Trophoblast cell (in vitro differentiated cells and primary cell): ENCODE results near the gene CSMD2.

Experiments
- DNase-seq, 2 donors: peaks; one replicate each; pipeline ENCODE4 v3.0.0-alpha.2; 2016
- H2AFZ ChIP-seq: 2 replicates; pipeline ENCODE4 v1.6.1; 2013; ENCODE audit warnings: low read length, moderate library complexity, mild to moderate bottlenecking; ENCODE audit not compliant: insufficient read depth, poor library complexity
- H2AK5ac ChIP-seq: 2 replicates; pipeline ENCODE4 v1.6.1; 2013; ENCODE audit warnings: mild to moderate bottlenecking, low read length
- H2BK120ac ChIP-seq: 2 replicates; pipeline ENCODE4 v1.6.1; 2013; ENCODE audit warnings: low read length, mild to moderate bottlenecking, moderate library complexity; ENCODE audit not compliant: insufficient read depth, poor library complexity
- H2BK12ac ChIP-seq: 2 replicates; pipeline ENCODE4 v1.6.1; 2013; ENCODE audit warnings: mild to moderate bottlenecking, low read length, moderate library complexity
- H2BK5ac ChIP-seq: 2 replicates; pipeline ENCODE4 v1.6.1; 2013; ENCODE audit warnings: low read length, low read depth, moderate library complexity, mild to moderate bottlenecking; ENCODE audit not compliant: poor library complexity
- H3K14ac ChIP-seq: 2 replicates; pipeline ENCODE4 v1.6.1; 2013; ENCODE audit warnings: mild to moderate bottlenecking, low read length
- H3K18ac ChIP-seq: 2 replicates; pipeline ENCODE4 v1.6.1; 2013; ENCODE audit warnings: mild to moderate bottlenecking, low read length
- H3K23ac ChIP-seq: 2 replicates; pipeline ENCODE4 v1.6.1; 2013; ENCODE audit warnings: low read length
- H3K27ac ChIP-seq: 2 replicates; pipeline ENCODE4 v1.5.1; 2013; ENCODE audit warnings: low read depth, mild to moderate bottlenecking, inconsistent platforms, low read length, moderate library complexity
- H3K27me3 ChIP-seq: 2 replicates; pipeline ENCODE4 v1.6.1; 2013; ENCODE audit warnings: inconsistent platforms, mild to moderate bottlenecking, low read length, moderate library complexity; ENCODE audit not compliant: insufficient read depth
- H3K36me3 ChIP-seq, 2 experiments: 1 replicate in 1 of 2; 2 replicates in 1 of 2; pipeline ENCODE4 v1.6.1; 2013; ENCODE audit warnings: low read length in 2 of 2, mild to moderate bottlenecking in 2 of 2, moderate library complexity in 1 of 2; ENCODE audit not compliant: insufficient read depth in 2 of 2, control insufficient read depth in 1 of 2
- H3K4ac ChIP-seq: 2 replicates; pipeline ENCODE4 v1.6.1; 2013; ENCODE audit warnings: low read depth, mild to moderate bottlenecking, low read length, moderate library complexity
- H3K4me1 ChIP-seq, 2 experiments: 1 replicate in 1 of 2; 2 replicates in 1 of 2; pipeline ENCODE4 v1.6.1; 2013; ENCODE audit warnings: low read length in 2 of 2, mild to moderate bottlenecking in 2 of 2, moderate library complexity in 1 of 2; ENCODE audit not compliant: insufficient read depth in 2 of 2, control insufficient read depth in 1 of 2
- H3K4me2 ChIP-seq: 2 replicates; pipeline ENCODE4 v1.6.1; 2013; ENCODE audit warnings: inconsistent platforms, mild to moderate bottlenecking, low read length, moderate library complexity
- H3K4me3 ChIP-seq: 2 replicates; pipeline ENCODE4 v1.5.1; 2013; ENCODE audit warnings: mild to moderate bottlenecking, low read depth, low read length, inconsistent platforms
- H3K79me1 ChIP-seq: one replicate; pipeline ENCODE4 v1.6.1; 2013; ENCODE audit warnings: low read length
- H3K79me2 ChIP-seq: 2 replicates; pipeline ENCODE4 v1.6.1; 2013; ENCODE audit warnings: low read length, mild to moderate bottlenecking; ENCODE audit not compliant: control insufficient read depth, insufficient read depth, poor library complexity
- H3K9ac ChIP-seq: 2 replicates; pipeline ENCODE4 v1.6.1; 2013; ENCODE audit warnings: mild to moderate bottlenecking, low read length
- H3K9me3 ChIP-seq: 2 replicates; pipeline ENCODE4 v1.6.1; 2013; ENCODE audit warnings: low read depth, mild to moderate bottlenecking, control low read depth, inconsistent platforms, low read length; ENCODE audit not compliant: insufficient read depth
- H4K12ac ChIP-seq: 2 replicates; pipeline ENCODE4 v1.6.1; 2013; ENCODE audit warnings: low read depth, mild to moderate bottlenecking, low read length, moderate library complexity
- H4K8ac ChIP-seq: 2 replicates; pipeline ENCODE4 v1.6.1; 2013; ENCODE audit warnings: low read depth, mild to moderate bottlenecking, low read length, moderate library complexity
- H4K91ac ChIP-seq: one replicate; pipeline ENCODE4 v1.6.1; 2013; ENCODE audit warnings: low read depth, mild to moderate bottlenecking, low read length, moderate library complexity
- WGBS: extraction: QIAGEN DNeasy Blood & Tissue Kit; methylation state at CpG from one replicate; pipeline ENCODE4 v1.1.7; 2013; ENCODE audit warnings: missing lambda C conversion rate; ENCODE audit not compliant: insufficient read length, insufficient coverage; ENCODE audit errors: extremely low coverage; 5-methylcytosine and 5-hydroxymethylcytosine counted together

CSMD2 gene

GRCh38 chr1:33946836-33947235 lies 218.2 kb downstream of the CSMD2 start:
- no peak overlapping the region for H4K91ac ChIP-seq
- H3K79me2 ChIP-seq: no peaks in the 10 kb centered on the region
- DNase-seq: no peak
- H2AK5ac ChIP-seq: no peak overlapping the region
- no peak overlapping the region for H3K18ac ChIP-seq
- no peak overlapping the region for H2BK12ac ChIP-seq
- no peak overlapping the region for H3K4me3 ChIP-seq
- H3K23ac ChIP-seq: no peak overlapping the region
- no CpG with 5 or more reads among the region's 2 CpGs for WGBS
- H3K4ac ChIP-seq: no peak overlapping the region
- no peak overlapping the region for H3K9ac ChIP-seq
- H3K4me2 ChIP-seq: no peak overlapping the region
- H4K12ac ChIP-seq: no peak overlapping the region
- no peaks in the 10 kb centered on the region for H3K9me3 ChIP-seq
- no peaks in the 10 kb centered on the region for H3K27me3 ChIP-seq
- H2BK5ac ChIP-seq: no peak overlapping the region
- no peak overlapping the region for H2BK120ac ChIP-seq
- H4K8ac ChIP-seq: no peak overlapping the region
- H3K14ac ChIP-seq: no peak overlapping the region
- H3K27ac ChIP-seq: no peak overlapping the region
- H3K79me1 ChIP-seq: no peaks in the 10 kb centered on the region
- no peaks in the 10 kb centered on the region for H3K4me1 ChIP-seq
- no peaks in the 10 kb centered on the region for H3K36me3 ChIP-seq
- no peak overlapping the region for H2AFZ ChIP-seq

- Histone ChIP-seq H2BK12ac (no peak overlapping the region), H3K4me3 (no peak overlapping the region), H3K36me3 (no peaks in the 10 kb centered on the region), H3K4me2 (no peak overlapping the region), H3K4ac (no peak overlapping the region), H4K8ac (no peak overlapping the region), H2BK120ac (no peak overlapping the region), H3K4me1 (no peaks in the 10 kb centered on the region), H3K9me3 (no peaks in the 10 kb centered on the region), H2AFZ (no peak overlapping the region), H2AK5ac (no peak overlapping the region), H3K79me2 (no peaks in the 10 kb centered on the region), H4K12ac (no peak overlapping the region), H3K18ac (no peak overlapping the region), H3K79me1 (no peaks in the 10 kb centered on the region), H2BK5ac (no peak overlapping the region), H3K14ac (no peak overlapping the region), H4K91ac (no peak overlapping the region), H3K27me3 (no peaks in the 10 kb centered on the region), H3K9ac (no peak overlapping the region), H3K27ac (no peak overlapping the region), H3K23ac (no peak overlapping the region)
- WGBS: no CpG with 5 or more reads among the region's 1 CpG
- no peak for DNase-seq
Observed at GRCh38 chr1:33944846-33945245, 220.2 kb downstream of the CSMD2 start.

GRCh38 chr1:33943978-33944377 lies 221.1 kb downstream of the CSMD2 start:
- Histone ChIP-seq H3K23ac (no peak overlapping the region), H3K27me3 (no peaks in the 10 kb centered on the region), H2BK12ac (no peak overlapping the region), H3K4me1 (no peaks in the 10 kb centered on the region), H3K9me3 (no peaks in the 10 kb centered on the region), H3K4ac (no peak overlapping the region), H3K27ac (no peak overlapping the region), H3K79me2 (no peaks in the 10 kb centered on the region), H2BK5ac (no peak overlapping the region), H3K36me3 (no peaks in the 10 kb centered on the region), H3K14ac (no peak overlapping the region), H4K12ac (no peak overlapping the region), H2BK120ac (no peak overlapping the region), H3K18ac (no peak overlapping the region), H3K4me3 (no peak overlapping the region), H3K9ac (no peak overlapping the region), H2AK5ac (no peak overlapping the region), H2AFZ (no peak overlapping the region), H3K79me1 (no peaks in the 10 kb centered on the region), H3K4me2 (no peak overlapping the region), H4K91ac (no peak overlapping the region), H4K8ac (no peak overlapping the region)
- no peak for DNase-seq
- WGBS: no CpG with 5 or more reads among the region's 3 CpGs

- Histone ChIP-seq H3K9ac (no peak overlapping the region), H2AFZ (no peak overlapping the region), H3K4ac (no peak overlapping the region), H2AK5ac (no peak overlapping the region), H4K8ac (no peak overlapping the region), H3K27me3 (no peaks in the 10 kb centered on the region), H2BK120ac (no peak overlapping the region), H2BK5ac (no peak overlapping the region), H4K12ac (no peak overlapping the region), H3K4me2 (no peak overlapping the region), H3K79me1 (no peaks in the 10 kb centered on the region), H4K91ac (no peak overlapping the region), H2BK12ac (no peak overlapping the region), H3K9me3 (peaks cover 3% of the 10 kb centered on the region), H3K36me3 (no peaks in the 10 kb centered on the region), H3K27ac (no peak overlapping the region), H3K18ac (no peak overlapping the region), H3K14ac (no peak overlapping the region), H3K4me3 (no peak overlapping the region), H3K23ac (no peak overlapping the region), H3K4me1 (no peaks in the 10 kb centered on the region), H3K79me2 (no peaks in the 10 kb centered on the region)
- DNase-seq: no peak
- no CpG with 5 or more reads among the region's 3 CpGs for WGBS
Observed at GRCh38 chr1:33932871-33933270, 232.2 kb downstream of the CSMD2 start.
